HG03378 (cell line): ENCODE results near the gene AP3S1.

ENCODE experiments used
- ATAC-seq: cut with Tn5 transposase; IDR thresholded peaks from one replicate; pipeline ENCODE4 v1.9.1; 2021; ENCODE audit warnings: mild to moderate bottlenecking, moderate library complexity; ENCODE audit not compliant: unreplicated experiment

The AP3S1 gene

GRCh38 chr5:115936031-115936430 is 94.3 kb downstream of the AP3S1 start:
- no peak for ATAC-seq

- ATAC-seq = no peak
These were observed 97.3 kb downstream of the AP3S1 start for GRCh38 chr5:115939059-115939458.

GRCh38 chr5:115940080-115940810 is 98.5 kb downstream of the AP3S1 start:
- ATAC-seq = no peak

GRCh38 chr5:115941051-115941675 is 99.4 kb downstream of the AP3S1 start:
- no peak for ATAC-seq

- ATAC-seq = no peak
These were observed 102.8 kb downstream of the AP3S1 start for GRCh38 chr5:115944501-115944900.

GRCh38 chr5:115946655-115947054 is 104.9 kb downstream of the AP3S1 start:
- ATAC-seq = no peak

GRCh38 chr5:115947260-115947659 is 105.5 kb downstream of the AP3S1 start:
- ATAC-seq = no peak

- no peak for ATAC-seq
These were observed 106.4 kb downstream of the AP3S1 start for GRCh38 chr5:115948091-115948534.

GRCh38 chr5:115949096-115949495 is 107.4 kb downstream of the AP3S1 start:
- ATAC-seq = no peak

- no peak for ATAC-seq
These were observed 110.9 kb downstream of the AP3S1 start for GRCh38 chr5:115952588-115952987.

GRCh38 chr5:115954144-115954543 is 112.4 kb downstream of the AP3S1 start:
- no peak for ATAC-seq

GRCh38 chr5:115956957-115957356 is 115.2 kb downstream of the AP3S1 start:
- no peak for ATAC-seq

GRCh38 chr5:115961381-115962238 is 119.9 kb downstream of the AP3S1 start:
- no peak for ATAC-seq

- ATAC-seq = no peak
These were observed 120.5 kb downstream of the AP3S1 start, which contains the start of gene LVRN for GRCh38 chr5:115962239-115962564. TSS of gene LVRN (plus strand) at chr5:115962475. CDS start at chr5:115962618, 143 bp downstream.

GRCh38 chr5:115962565-115963402 is 121.0 kb downstream of the AP3S1 start:
- ATAC-seq = no peak

GRCh38 chr5:115963566-115963965 is 121.8 kb downstream of the AP3S1 start:
- no peak for ATAC-seq
